Kidney epithelial cell (primary cell): ENCODE measurements around the gene EIF3K. TPM values are rescaled to one million over a fixed set of nuclear protein-coding genes. Genes with fewer than 3 reads are reported as not detected.

ENCODE experiments used
- DNase-seq: peaks from one replicate; pipeline ENCODE4 v3.0.0-alpha.2; 2010; ENCODE audit warnings: low read depth
- H3K27me3 ChIP-seq: 2 replicates; pipeline ENCODE4 v1.6.0; 2011; ENCODE audit warnings: low read length; ENCODE audit not compliant: control insufficient read depth, insufficient read depth
- H3K36me3 ChIP-seq: 2 replicates; pipeline ENCODE4 v1.5.1; 2011; ENCODE audit warnings: low read length; ENCODE audit not compliant: control insufficient read depth, insufficient read depth
- H3K4me3 ChIP-seq: 2 replicates; pipeline ENCODE4 v1.5.1; 2011; ENCODE audit warnings: low read depth, mild to moderate bottlenecking, control low read depth, low read length
- total RNA-seq: library from RNA; depleted of rRNA; stranded (reverse); fragments of >200 nt; gene quantifications from 2 replicates; pipeline ENCODE4 v1.2.3, GENCODE V29; 2015
- TF ChIP-seq, protein P1 (sequence below): IDR thresholded peaks from 2 replicates; pipeline ENCODE4 v1.5.1; 2011; ENCODE audit warnings: mild to moderate bottlenecking, moderate library complexity, low read length, control low read depth, inconsistent platforms; ENCODE audit not compliant: insufficient read depth, poor library complexity, severe bottlenecking

EIF3K gene
- total RNA-seq, 1 donor from 2014 or later = 653 TPM

DNA sequence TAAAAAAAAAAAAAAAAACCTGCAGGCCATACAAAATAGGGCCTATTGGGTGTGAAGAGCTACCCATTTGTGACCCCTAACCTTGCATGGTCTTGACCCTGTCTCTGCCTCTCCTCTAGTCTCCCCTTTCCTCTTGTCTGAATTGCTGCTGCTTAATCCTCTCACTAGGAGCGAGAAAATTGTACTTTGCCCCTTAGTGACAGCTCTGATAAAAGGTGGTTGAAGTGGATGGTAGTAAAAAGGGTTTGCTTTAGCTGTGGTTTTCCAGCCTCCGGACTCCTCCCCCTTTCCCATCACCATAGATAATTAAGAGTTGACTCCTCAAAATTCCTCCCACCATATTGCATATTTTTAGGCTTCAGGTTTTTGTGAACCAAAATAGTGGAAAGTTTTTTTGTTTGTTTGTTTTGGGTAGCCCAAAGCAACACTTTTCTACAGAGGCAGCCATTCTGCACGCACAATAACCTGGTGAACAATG lies 52.0 kb downstream of the EIF3K start:
- TF ChIP-seq, protein P1, sequence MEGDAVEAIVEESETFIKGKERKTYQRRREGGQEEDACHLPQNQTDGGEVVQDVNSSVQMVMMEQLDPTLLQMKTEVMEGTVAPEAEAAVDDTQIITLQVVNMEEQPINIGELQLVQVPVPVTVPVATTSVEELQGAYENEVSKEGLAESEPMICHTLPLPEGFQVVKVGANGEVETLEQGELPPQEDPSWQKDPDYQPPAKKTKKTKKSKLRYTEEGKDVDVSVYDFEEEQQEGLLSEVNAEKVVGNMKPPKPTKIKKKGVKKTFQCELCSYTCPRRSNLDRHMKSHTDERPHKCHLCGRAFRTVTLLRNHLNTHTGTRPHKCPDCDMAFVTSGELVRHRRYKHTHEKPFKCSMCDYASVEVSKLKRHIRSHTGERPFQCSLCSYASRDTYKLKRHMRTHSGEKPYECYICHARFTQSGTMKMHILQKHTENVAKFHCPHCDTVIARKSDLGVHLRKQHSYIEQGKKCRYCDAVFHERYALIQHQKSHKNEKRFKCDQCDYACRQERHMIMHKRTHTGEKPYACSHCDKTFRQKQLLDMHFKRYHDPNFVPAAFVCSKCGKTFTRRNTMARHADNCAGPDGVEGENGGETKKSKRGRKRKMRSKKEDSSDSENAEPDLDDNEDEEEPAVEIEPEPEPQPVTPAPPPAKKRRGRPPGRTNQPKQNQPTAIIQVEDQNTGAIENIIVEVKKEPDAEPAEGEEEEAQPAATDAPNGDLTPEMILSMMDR = no peak
- DNase-seq = no peak
- Histone ChIP-seq H3K4me3 (no peak overlapping the region), H3K36me3 (peaks cover 4% of the 10 kb centered on the region), H3K27me3 (no peaks in the 10 kb centered on the region)

DNA sequence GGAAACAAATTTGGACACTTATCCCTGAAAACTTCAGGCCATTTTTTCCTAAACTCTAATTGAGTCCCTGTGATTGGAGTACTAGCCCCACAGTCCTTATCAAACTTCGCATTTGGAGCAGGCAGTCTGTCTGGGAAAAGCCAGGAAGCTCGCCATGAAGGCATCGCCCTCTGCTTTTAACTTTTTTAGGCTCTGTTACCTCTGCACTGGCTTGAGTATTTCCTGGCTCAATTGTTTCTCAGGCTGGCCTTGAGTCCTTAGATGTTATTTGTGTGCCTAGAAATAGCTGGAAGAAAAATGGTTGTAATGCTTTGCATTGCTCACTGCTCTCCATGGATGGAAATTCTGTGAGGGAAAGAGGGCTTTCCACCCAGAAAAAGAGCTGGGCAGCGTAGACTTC lies 52.7 kb downstream of the EIF3K start:
- TF ChIP-seq, protein P1 = no peak
- DNase-seq = no peak
- Histone ChIP-seq H3K36me3 (peaks cover 4% of the 10 kb centered on the region), H3K4me3 (no peak overlapping the region), H3K27me3 (no peaks in the 10 kb centered on the region)

DNA sequence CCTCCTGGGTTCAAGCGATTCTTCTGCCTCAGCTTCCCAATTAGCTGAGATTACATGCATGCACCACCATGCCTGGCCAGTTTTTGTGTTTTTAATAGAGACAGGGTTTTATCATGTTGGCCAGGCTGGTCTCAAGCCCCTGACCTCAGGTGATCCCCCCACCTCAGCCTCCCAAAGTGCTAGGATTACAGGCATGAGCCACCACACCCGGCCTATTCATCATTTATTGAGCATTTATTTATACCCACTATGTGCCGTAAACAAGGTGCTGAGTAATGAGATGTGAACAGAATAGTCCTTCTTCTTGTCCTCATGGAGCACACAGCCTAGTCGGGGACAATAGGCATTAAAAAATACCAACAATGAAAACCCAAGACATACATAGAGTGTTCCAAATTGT lies 54.0 kb downstream of the EIF3K start:
- TF ChIP-seq, protein P1 = no peak
- DNase-seq = no peak
- Histone ChIP-seq H3K36me3 (peaks cover 4% of the 10 kb centered on the region), H3K27me3 (no peaks in the 10 kb centered on the region), H3K4me3 (no peak overlapping the region)

DNA sequence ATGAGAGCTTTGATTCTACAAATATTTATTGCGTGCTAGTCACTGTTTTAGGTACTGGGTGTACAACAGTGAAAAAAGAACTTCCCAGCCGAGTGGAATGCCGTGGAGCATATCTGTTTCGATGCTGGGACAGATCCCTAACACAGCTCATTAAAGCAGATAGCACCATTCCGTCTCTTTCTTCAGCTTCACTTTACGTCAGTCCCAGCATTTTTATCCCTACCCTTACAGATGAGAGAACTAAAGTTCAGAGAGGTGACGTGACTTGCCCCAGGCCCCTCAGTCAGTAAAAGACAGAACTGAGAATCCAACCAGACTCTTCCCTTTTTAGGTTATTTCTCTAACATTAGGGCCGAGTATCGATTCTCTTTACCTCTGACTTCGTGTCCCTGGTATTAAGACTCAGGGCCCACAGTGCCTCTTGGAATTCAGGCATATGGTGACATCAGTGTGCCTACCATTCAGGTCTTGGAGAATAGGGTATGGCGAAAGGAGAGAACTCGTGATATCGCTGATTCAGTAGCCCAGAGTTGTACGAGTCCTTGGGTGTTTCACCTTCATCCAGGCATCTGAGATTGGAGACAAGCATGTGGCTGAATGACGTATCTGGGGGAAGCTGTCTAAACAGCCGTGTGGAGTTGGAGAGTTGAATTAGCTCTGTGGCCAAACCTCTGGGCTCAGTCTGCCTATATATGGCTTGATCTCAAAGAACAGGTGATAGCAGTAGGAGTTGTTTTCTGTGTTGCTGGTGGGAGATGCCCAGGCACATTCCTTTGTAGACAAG lies 55.6 kb downstream of the EIF3K start:
- no peak for DNase-seq
- H3K27me3 ChIP-seq = no peaks in the 10 kb centered on the region
- H3K4me3 ChIP-seq = no peak overlapping the region
- peaks cover 1% of the 10 kb centered on the region for H3K36me3 ChIP-seq
- TF ChIP-seq, protein P1 = no peak

DNA sequence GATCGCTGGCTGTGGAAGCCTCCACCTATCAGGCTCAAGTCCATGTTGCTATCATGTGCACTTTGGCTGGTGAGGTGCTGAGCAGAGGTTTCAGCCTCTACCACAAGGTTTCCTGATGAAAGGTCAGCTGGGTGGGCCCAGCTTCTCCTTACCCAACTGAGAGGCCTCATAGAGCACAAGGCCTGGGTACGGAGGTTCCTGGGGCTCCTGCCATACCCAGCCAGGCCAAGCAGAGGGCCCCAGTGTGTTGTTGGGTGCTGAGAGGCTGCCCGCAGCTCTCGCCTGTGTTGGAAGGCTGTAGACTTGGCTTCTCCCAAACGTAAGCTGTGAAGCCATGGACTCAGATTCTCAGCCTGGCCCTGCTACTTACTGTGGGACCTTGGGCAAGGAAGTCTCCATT lies 56.6 kb downstream of the EIF3K start:
- H3K4me3 ChIP-seq = no peak overlapping the region
- DNase-seq = no peak
- no peaks in the 10 kb centered on the region for H3K36me3 ChIP-seq
- no peaks in the 10 kb centered on the region for H3K27me3 ChIP-seq
- TF ChIP-seq, protein P1 = no peak
